ENCODE measurements around the gene CMTM3.
"Not testable (repeated sequence)": the region's sequence is repeated elsewhere in the genome, so short reads cannot be mapped to it uniquely, and the experiment has no call there.

The CMTM3 gene

GRCh38 chr16:66637806-66638205 lies 33.3 kb downstream of the CMTM3 start:
- no peak for DNase-seq

- no peak for DNase-seq
Observed at GRCh38 chr16:66639091-66639885, 34.8 kb downstream of the CMTM3 start.

GRCh38 chr16:66640724-66641314 lies 36.3 kb downstream of the CMTM3 start:
- no peak for DNase-seq

GRCh38 chr16:66641387-66641786 lies 36.9 kb downstream of the CMTM3 start:
- DNase-seq, result no peak

- DNase-seq, result no peak
Observed at GRCh38 chr16:66647866-66648265, 43.4 kb downstream of the CMTM3 start.

- no peak for DNase-seq
Observed at GRCh38 chr16:66649167-66649566, 44.7 kb downstream of the CMTM3 start.

GRCh38 chr16:66649636-66650205 lies 45.2 kb downstream of the CMTM3 start:
- no peak for DNase-seq

- DNase-seq, result peak; percentile 76
Observed at GRCh38 chr16:66650707-66651473, 46.4 kb downstream of the CMTM3 start.

GRCh38 chr16:66651474-66651765 lies 46.9 kb downstream of the CMTM3 start:
- no peak for DNase-seq

- no peak for DNase-seq
Observed at GRCh38 chr16:66651965-66652364, 47.5 kb downstream of the CMTM3 start.

GRCh38 chr16:66652661-66653360 lies 48.3 kb downstream of the CMTM3 start:
- no peak for DNase-seq

- no peak for DNase-seq
Observed at GRCh38 chr16:66653581-66654350, 49.3 kb downstream of the CMTM3 start.

GRCh38 chr16:66656547-66656946 lies 52.0 kb downstream of the CMTM3 start:
- no peak for DNase-seq

GRCh38 chr16:66658143-66658859 lies 53.8 kb downstream of the CMTM3 start:
- no peak for DNase-seq

- no peak for DNase-seq
Observed at GRCh38 chr16:66658860-66659190, 54.3 kb downstream of the CMTM3 start.

GRCh38 chr16:66660422-66661209 lies 56.1 kb downstream of the CMTM3 start:
- DNase-seq, result no peak

- no peak for DNase-seq
Observed at GRCh38 chr16:66661210-66661560, 56.7 kb downstream of the CMTM3 start.

GRCh38 chr16:66661671-66662346 lies 57.3 kb downstream of the CMTM3 start:
- DNase-seq, result not testable (repeated sequence)

- no peak for DNase-seq
Observed at GRCh38 chr16:66662445-66663194, 58.1 kb downstream of the CMTM3 start.
